IPS DF 4.7 (cell line): ENCODE data around the gene CD4.
"Not testable (repeated sequence)": the region's sequence is repeated elsewhere in the genome, so short reads cannot be mapped to it uniquely, and the experiment has no call there.

Experiments
- DNase-seq: peaks from one replicate; pipeline ENCODE4 v3.0.0-alpha.2; 2013; ENCODE audit warnings: low spot score; ENCODE audit errors: extremely low read depth

Gene CD4

GRCh38 chr12:6788972-6789924, at the start of gene CD4:
Gene CD4, plus strand, starts transcription at chr12:6789528. Its CDS starts 10,611 bp downstream, at chr12:6800139.
- no peak for DNase-seq

GRCh38 chr12:6742080-6742479, 47.2 kb upstream of the CD4 start:
- not testable (repeated sequence) for DNase-seq

GRCh38 chr12:6742834-6743233, 46.5 kb upstream of the CD4 start:
- no peak for DNase-seq

GRCh38 chr12:6743300-6743699, 46.0 kb upstream of the CD4 start:
- DNase-seq = not testable (repeated sequence)

GRCh38 chr12:6745741-6746525, 43.4 kb upstream of the CD4 start:
- DNase-seq = no peak

GRCh38 chr12:6747216-6747615, 42.1 kb upstream of the CD4 start:
- no peak for DNase-seq

- DNase-seq = no peak
Observed at GRCh38 chr12:6748761-6749160, 40.6 kb upstream of the CD4 start.

GRCh38 chr12:6750506-6750905, 38.8 kb upstream of the CD4 start:
- no peak for DNase-seq

- no peak for DNase-seq
Observed at GRCh38 chr12:6751767-6752166, 37.6 kb upstream of the CD4 start.

GRCh38 chr12:6752167-6752920, 37.0 kb upstream of the CD4 start:
- DNase-seq = no peak

GRCh38 chr12:6752921-6753771, 36.2 kb upstream of the CD4 start, which contains the start of gene MLF2:
Gene MLF2, minus strand, starts transcription at chr12:6753141. Its CDS starts 807 bp downstream, at chr12:6752334.
- no peak for DNase-seq

GRCh38 chr12:6753772-6754356, 35.5 kb upstream of the CD4 start:
- DNase-seq = no peak

GRCh38 chr12:6754411-6754810, 34.9 kb upstream of the CD4 start:
- no peak for DNase-seq

- DNase-seq = no peak
Observed at GRCh38 chr12:6757028-6757690, 32.2 kb upstream of the CD4 start.

- no peak for DNase-seq
Observed at GRCh38 chr12:6758506-6759095, 30.7 kb upstream of the CD4 start.

GRCh38 chr12:6759741-6760140, 29.6 kb upstream of the CD4 start:
- DNase-seq = no peak

- DNase-seq = no peak
Observed at GRCh38 chr12:6763380-6763779, 25.9 kb upstream of the CD4 start.

- DNase-seq = peak; percentile 99
Observed at GRCh38 chr12:6764011-6764828, 25.1 kb upstream of the CD4 start.
